DND-41 (cell line): ENCODE results near the gene MCM5.

Experiments used
- ATAC-seq: fragments of 200-7000 bp; cut with Tn5 transposase; 3 replicates; pipeline ENCODE4 v1.9.1; 2021; ENCODE audit warnings: low read depth; ENCODE audit not compliant: insufficient read depth
- DNase-seq: peaks from one replicate; pipeline ENCODE4 v3.0.0-alpha.2; 2020
- H2AFZ ChIP-seq: 2 replicates; pipeline ENCODE4 v1.6.0; 2012; ENCODE audit warnings: low read depth, low read length
- H3K27ac ChIP-seq: 2 replicates; pipeline ENCODE4 v1.5.1; 2012; ENCODE audit warnings: low read length, inconsistent platforms
- H3K27me3 ChIP-seq: fragments of 200-600 bp; sonication (generic); 2 replicates; pipeline ENCODE4 v1.6.0; 2012; ENCODE audit warnings: low read length, mild to moderate bottlenecking, inconsistent platforms; ENCODE audit not compliant: insufficient read depth, poor library complexity
- H3K36me3 ChIP-seq: 2 replicates; pipeline ENCODE4 v1.5.1; 2012; ENCODE audit warnings: low read length, inconsistent platforms; ENCODE audit not compliant: insufficient read depth
- H3K4me1 ChIP-seq: 2 replicates; pipeline ENCODE4 v1.5.1; 2012; ENCODE audit warnings: mild to moderate bottlenecking, low read length; ENCODE audit not compliant: insufficient read depth
- H3K4me2 ChIP-seq: 2 replicates; pipeline ENCODE4 v1.6.0; 2012; ENCODE audit warnings: mild to moderate bottlenecking, moderate library complexity, low read length, inconsistent platforms; ENCODE audit not compliant: insufficient read depth
- H3K4me3 ChIP-seq, 2 experiments: fragments of 200-600 bp in 1 of 2; shearing (Covaris generic) in 1 of 2; 2 replicates each; pipeline ENCODE4 v1.5.1; 2012 to 2016; ENCODE audit warnings: inconsistent platforms in 2 of 2, low read length in 2 of 2, mild to moderate bottlenecking in 2 of 2, low read depth in 1 of 2, moderate library complexity in 1 of 2
- H3K79me2 ChIP-seq: 2 replicates; pipeline ENCODE4 v1.6.0; 2012; ENCODE audit warnings: low read length, inconsistent platforms; ENCODE audit not compliant: insufficient read depth
- H3K9ac ChIP-seq: 2 replicates; pipeline ENCODE4 v1.6.0; 2012; ENCODE audit warnings: low read depth, mild to moderate bottlenecking, inconsistent platforms, low read length, moderate library complexity
- H3K9me3 ChIP-seq: 2 replicates; pipeline ENCODE4 v1.5.1; 2012; ENCODE audit warnings: low read length, moderate library complexity, mild to moderate bottlenecking, inconsistent platforms; ENCODE audit not compliant: insufficient read depth, severe bottlenecking
- H4K20me1 ChIP-seq: 2 replicates; pipeline ENCODE4 v1.6.0; 2012; ENCODE audit warnings: low read length; ENCODE audit not compliant: insufficient read depth
- CTCF ChIP-seq: IDR thresholded peaks from 2 replicates; pipeline ENCODE4 v1.5.1; 2012; ENCODE audit warnings: borderline replicate concordance, low read length, moderate library complexity, mild to moderate bottlenecking; ENCODE audit not compliant: poor library complexity, severe bottlenecking; ENCODE audit errors: extremely low read depth
- EZH2 ChIP-seq: IDR thresholded peaks from 3 replicates; pipeline ENCODE4 v1.6.1; 2012; ENCODE audit warnings: borderline replicate concordance, low read depth, mild to moderate bottlenecking, moderate library complexity, low read length, inconsistent platforms; ENCODE audit not compliant: severe bottlenecking

The MCM5 gene

GRCh38 chr22:35353318-35353717 is 46.6 kb upstream of the MCM5 start:
- Histone ChIP-seq H3K4me2 (no peak overlapping the region), H3K9me3 (no peaks in the 10 kb centered on the region), H4K20me1 (no peaks in the 10 kb centered on the region), H3K27me3 (no peaks in the 10 kb centered on the region), H3K27ac (no peak overlapping the region), H3K4me1 (peaks cover 11% of the 10 kb centered on the region), H3K4me3 (no peak overlapping the region), H3K79me2 (no peaks in the 10 kb centered on the region), H3K9ac (no peak overlapping the region), H3K36me3 (no peaks in the 10 kb centered on the region), H2AFZ (no peak overlapping the region)
- DNase-seq (no peak), ATAC-seq (no peak)
- no peak for TF ChIP-seq EZH2
- TF ChIP-seq CTCF: no peak

GRCh38 chr22:35354068-35354467 is 45.9 kb upstream of the MCM5 start:
- Histone ChIP-seq H2AFZ (no peak overlapping the region), H3K9me3 (no peaks in the 10 kb centered on the region), H3K4me1 (peaks cover 11% of the 10 kb centered on the region), H3K9ac (no peak overlapping the region), H3K4me2 (no peak overlapping the region), H3K27ac (no peak overlapping the region), H4K20me1 (no peaks in the 10 kb centered on the region), H3K79me2 (no peaks in the 10 kb centered on the region), H3K36me3 (no peaks in the 10 kb centered on the region), H3K4me3 (no peak overlapping the region), H3K27me3 (no peaks in the 10 kb centered on the region)
- TF ChIP-seq EZH2: no peak
- TF ChIP-seq CTCF: no peak
- no peak for ATAC-seq
- DNase-seq: no peak

- no peak for ATAC-seq
- H3K4me2 ChIP-seq: no peak overlapping the region
- DNase-seq: no peak
Measured at GRCh38 chr22:35357883-35358621, 41.9 kb upstream of the MCM5 start.

More at GRCh38 chr22:35357883-35358621, 41.9 kb upstream of the MCM5 start:
- Histone ChIP-seq H3K9me3 (no peaks in the 10 kb centered on the region), H3K27me3 (peaks cover 4% of the 10 kb centered on the region), H3K9ac (no peak overlapping the region), H3K79me2 (no peaks in the 10 kb centered on the region), H3K36me3 (no peaks in the 10 kb centered on the region), H4K20me1 (no peaks in the 10 kb centered on the region), H2AFZ (no peak overlapping the region), H3K27ac (no peak overlapping the region), H3K4me3 (no peak overlapping the region), H3K4me1 (no peaks in the 10 kb centered on the region)
- TF ChIP-seq CTCF (no peak), EZH2 (no peak)
